Measurements from ENCODE around the gene GSDMA.

The GSDMA gene

GRCh38 chr17:39960524-39961041, 2.2 kb upstream of the GSDMA start:
- no peak for DNase-seq
- Histone ChIP-seq H3K9me3 (ENCODE audit: severe bottlenecking) (no peaks in the 10 kb centered on the region), H3K27ac (no peak overlapping the region), H3K36me3 (no peaks in the 10 kb centered on the region), H3K4me3 (ENCODE audit: low read depth, low read length) (no peak overlapping the region), H3K27me3 (ENCODE audit: insufficient read depth, low read depth, severe bottlenecking) (no peaks in the 10 kb centered on the region)
- no peak for TF ChIP-seq CTCF (IDR thresholded peaks at IDR 0.05; ENCODE audit: low read depth, low read length)

- Histone ChIP-seq H3K4me3 (ENCODE audit: low read depth, low read length) (no peak overlapping the region), H3K36me3 (no peaks in the 10 kb centered on the region), H3K27ac (no peak overlapping the region), H3K27me3 (ENCODE audit: insufficient read depth, low read depth, severe bottlenecking) (no peaks in the 10 kb centered on the region), H3K9me3 (ENCODE audit: severe bottlenecking) (no peaks in the 10 kb centered on the region)
- DNase-seq, result no peak
- no peak for TF ChIP-seq CTCF (IDR thresholded peaks at IDR 0.05; ENCODE audit: low read depth, low read length)
Observed at GRCh38 chr17:39963829-39964228, 1.0 kb downstream of the GSDMA start.

GRCh38 chr17:39965017-39965699, 2.4 kb downstream of the GSDMA start:
- H3K36me3 ChIP-seq, result no peaks in the 10 kb centered on the region
- H3K27me3 ChIP-seq (ENCODE audit: insufficient read depth, low read depth, severe bottlenecking), result no peaks in the 10 kb centered on the region
- H3K27ac ChIP-seq, result no peak overlapping the region
- TF ChIP-seq CTCF (IDR thresholded peaks at IDR 0.05; ENCODE audit: low read depth, low read length), result no peak
- H3K9me3 ChIP-seq (ENCODE audit: severe bottlenecking), result no peaks in the 10 kb centered on the region
- no peak for DNase-seq
- H3K4me3 ChIP-seq (ENCODE audit: low read depth, low read length), result no peak overlapping the region

GRCh38 chr17:39966771-39967170, 4.0 kb downstream of the GSDMA start:
- TF ChIP-seq CTCF (IDR thresholded peaks at IDR 0.05; ENCODE audit: low read depth, low read length), result no peak
- no peak for DNase-seq
- no peak overlapping the region for H3K27ac ChIP-seq

GRCh38 chr17:39968761-39969160, 6.0 kb downstream of the GSDMA start:
- no peaks in the 10 kb centered on the region for H3K27me3 ChIP-seq (ENCODE audit: insufficient read depth, low read depth, severe bottlenecking)
- TF ChIP-seq CTCF (IDR thresholded peaks at IDR 0.05; ENCODE audit: low read depth, low read length), result no peak
- no peak overlapping the region for H3K27ac ChIP-seq
- H3K9me3 ChIP-seq (ENCODE audit: severe bottlenecking), result no peaks in the 10 kb centered on the region
- H3K36me3 ChIP-seq, result no peaks in the 10 kb centered on the region
- no peak overlapping the region for H3K4me3 ChIP-seq (ENCODE audit: low read depth, low read length)
- no peak for DNase-seq

More at GRCh38 chr17:39966771-39967170, 4.0 kb downstream of the GSDMA start:
- no peaks in the 10 kb centered on the region for H3K36me3 ChIP-seq
- H3K4me3 ChIP-seq (ENCODE audit: low read depth, low read length), result no peak overlapping the region
- no peaks in the 10 kb centered on the region for H3K9me3 ChIP-seq (ENCODE audit: severe bottlenecking)
- no peaks in the 10 kb centered on the region for H3K27me3 ChIP-seq (ENCODE audit: insufficient read depth, low read depth, severe bottlenecking)

- Histone ChIP-seq H3K36me3 (no peaks in the 10 kb centered on the region), H3K4me3 (ENCODE audit: low read depth, low read length) (no peak overlapping the region), H3K27me3 (ENCODE audit: insufficient read depth, low read depth, severe bottlenecking) (no peaks in the 10 kb centered on the region), H3K27ac (no peak overlapping the region), H3K9me3 (ENCODE audit: severe bottlenecking) (no peaks in the 10 kb centered on the region)
- DNase-seq, result no peak
- no peak for TF ChIP-seq CTCF (IDR thresholded peaks at IDR 0.05; ENCODE audit: low read depth, low read length)
Observed at GRCh38 chr17:39969375-39969774, 6.6 kb downstream of the GSDMA start.

Data from WERI-Rb-1 (cell line).